HL-60/S4 treated with phorbol 12-myristate 13-acetate at 8.2 ng/mL for 4 days and 3 days (cell line): ENCODE measurements around the gene CATSPERB.
"Not testable (repeated sequence)": the region's sequence is repeated elsewhere in the genome, so short reads cannot be mapped to it uniquely, and the experiment has no call there.

Experiments used
- in situ Hi-C: fragments of 300-500 bp; cut with MboI; formaldehyde crosslinking; loops from 2 replicates; pipeline ENCODE4 v1.15.0; 2022; ENCODE audit warnings: low sequenced_read_pairs

CATSPERB gene

GRCh38 chr14:91737619-91738018, 5.7 kb upstream of the CATSPERB start:
- in situ Hi-C loops, result no loop called here

- in situ Hi-C loops, result no loop called here
Measured at GRCh38 chr14:91732859-91733477, 1.1 kb upstream of the CATSPERB start.

GRCh38 chr14:91732439-91732838, 553 bp upstream of the CATSPERB start:
- in situ Hi-C loops, result no loop called here

GRCh38 chr14:91731018-91731417, 868 bp downstream of the CATSPERB start:
- in situ Hi-C loops, result no loop called here

GRCh38 chr14:91729756-91730155, 2.1 kb downstream of the CATSPERB start:
- in situ Hi-C loops, result no loop called here

- in situ Hi-C loops, result no loop called here
Measured at GRCh38 chr14:91728616-91729183, 3.2 kb downstream of the CATSPERB start.

GRCh38 chr14:91727121-91727520, 4.8 kb downstream of the CATSPERB start:
- in situ Hi-C loops, result no loop called here

GRCh38 chr14:91723501-91723900, 8.4 kb downstream of the CATSPERB start:
- in situ Hi-C loops, result no loop called here

- in situ Hi-C loops, result no loop called here
Measured at GRCh38 chr14:91722386-91722785, 9.5 kb downstream of the CATSPERB start.

GRCh38 chr14:91719839-91720238, 12.0 kb downstream of the CATSPERB start:
- in situ Hi-C loops, result no loop called here

- in situ Hi-C loops, result no loop called here
Measured at GRCh38 chr14:91716999-91717398, 14.9 kb downstream of the CATSPERB start.

GRCh38 chr14:91714805-91715204, 17.1 kb downstream of the CATSPERB start:
- in situ Hi-C loops, result no loop called here

- in situ Hi-C loops, result no loop called here
Measured at GRCh38 chr14:91708795-91709194, 23.1 kb downstream of the CATSPERB start.

GRCh38 chr14:91706996-91707395, 24.9 kb downstream of the CATSPERB start:
- in situ Hi-C loops, result no loop called here

- in situ Hi-C loops, result no loop called here
Measured at GRCh38 chr14:91694643-91695042, 37.2 kb downstream of the CATSPERB start.

- in situ Hi-C loops, result no loop called here
Measured at GRCh38 chr14:91693346-91693745, 38.5 kb downstream of the CATSPERB start.

GRCh38 chr14:91692075-91692474, 39.8 kb downstream of the CATSPERB start:
- in situ Hi-C loops, result no loop called here

GRCh38 chr14:91689608-91690007, 42.3 kb downstream of the CATSPERB start:
- in situ Hi-C loops, result no loop called here

GRCh38 chr14:91687436-91687835, 44.5 kb downstream of the CATSPERB start:
- in situ Hi-C loops, result not testable (repeated sequence)

- in situ Hi-C loops, result no loop called here
Measured at GRCh38 chr14:91685600-91685999, 46.3 kb downstream of the CATSPERB start.

- in situ Hi-C loops, result no loop called here
Measured at GRCh38 chr14:91681893-91682563, 49.9 kb downstream of the CATSPERB start.

- in situ Hi-C loops, result no loop called here
Measured at GRCh38 chr14:91681118-91681517, 50.8 kb downstream of the CATSPERB start.
